Measurements from ENCODE around the gene HSPBP1. TPM values are rescaled to one million over a fixed set of nuclear protein-coding genes. Genes with fewer than 3 reads are reported as not detected.

Gene HSPBP1
- total RNA-seq, 1 donor from 2014 or later = 37.8 TPM

- TF ChIP-seq CTCF (conservative IDR thresholded peaks at IDR 0.05) = no peak
- peaks cover 12% of the 10 kb centered on the region for H3K4me1 Mint-ChIP-seq (ENCODE audit: unreplicated experiment)
- no peaks in the 10 kb centered on the region for H3K27me3 Mint-ChIP-seq
- peak overlapping the region; percentile 67 for H3K4me3 Mint-ChIP-seq
- H3K36me3 Mint-ChIP-seq = peaks cover 10% of the 10 kb centered on the region
- H3K9me3 Mint-ChIP-seq = no peaks in the 10 kb centered on the region
- no peak for DNase-seq (ENCODE audit: extremely low spot score, unreplicated experiment)
- H3K27ac Mint-ChIP-seq = no peak overlapping the region
Observed at GRCh38 chr19:55300886-55301458, 21.1 kb upstream of the HSPBP1 start.

- Mint-ChIP-seq H3K4me3 (no peak overlapping the region), H3K36me3 (peaks cover 6% of the 10 kb centered on the region)
Observed at GRCh38 chr19:55299991-55300390, 20.1 kb upstream of the HSPBP1 start.

GRCh38 chr19:55297267-55297666 lies 17.4 kb upstream of the HSPBP1 start:
- Mint-ChIP-seq H3K4me1 (ENCODE audit: unreplicated experiment) (peaks cover 12% of the 10 kb centered on the region), H3K27ac (no peak overlapping the region), H3K27me3 (no peaks in the 10 kb centered on the region), H3K36me3 (peaks cover 3% of the 10 kb centered on the region), H3K4me3 (no peak overlapping the region), H3K9me3 (no peaks in the 10 kb centered on the region)
- no peak for TF ChIP-seq CTCF (conservative IDR thresholded peaks at IDR 0.05)
- DNase-seq (ENCODE audit: extremely low spot score, unreplicated experiment) = no peak

More at GRCh38 chr19:55299991-55300390, 20.1 kb upstream of the HSPBP1 start:
- no peak overlapping the region for H3K27ac Mint-ChIP-seq
- no peak for TF ChIP-seq CTCF (conservative IDR thresholded peaks at IDR 0.05)
- no peaks in the 10 kb centered on the region for H3K9me3 Mint-ChIP-seq
- DNase-seq (ENCODE audit: extremely low spot score, unreplicated experiment) = no peak
- peaks cover 12% of the 10 kb centered on the region for H3K4me1 Mint-ChIP-seq (ENCODE audit: unreplicated experiment)
- H3K27me3 Mint-ChIP-seq = no peaks in the 10 kb centered on the region

GRCh38 chr19:55289117-55289796 lies 9.3 kb upstream of the HSPBP1 start:
- H3K27ac Mint-ChIP-seq = no peak overlapping the region
- H3K9me3 Mint-ChIP-seq = no peaks in the 10 kb centered on the region
- peaks cover 5% of the 10 kb centered on the region for H3K4me1 Mint-ChIP-seq (ENCODE audit: unreplicated experiment)
- H3K36me3 Mint-ChIP-seq = peaks cover 4% of the 10 kb centered on the region
- no peak overlapping the region for H3K4me3 Mint-ChIP-seq
- H3K27me3 Mint-ChIP-seq = no peaks in the 10 kb centered on the region
- no peak for DNase-seq (ENCODE audit: extremely low spot score, unreplicated experiment)
- no peak for TF ChIP-seq CTCF (conservative IDR thresholded peaks at IDR 0.05)

GRCh38 chr19:55287361-55288079 lies 7.6 kb upstream of the HSPBP1 start:
- no peaks in the 10 kb centered on the region for H3K27me3 Mint-ChIP-seq
- H3K9me3 Mint-ChIP-seq = no peaks in the 10 kb centered on the region
- no peak for DNase-seq (ENCODE audit: extremely low spot score, unreplicated experiment)
- H3K4me1 Mint-ChIP-seq (ENCODE audit: unreplicated experiment) = peaks cover 9% of the 10 kb centered on the region
- TF ChIP-seq CTCF (conservative IDR thresholded peaks at IDR 0.05) = no peak
- peaks cover 4% of the 10 kb centered on the region for H3K36me3 Mint-ChIP-seq
- no peak overlapping the region for H3K4me3 Mint-ChIP-seq
- H3K27ac Mint-ChIP-seq = no peak overlapping the region

Data from type B pancreatic cell (in vitro differentiated cells).